Kidney (tissue), 14 donors: ENCODE data around the gene ALDH1B1. TPM values are rescaled to one million over a fixed set of nuclear protein-coding genes. Genes with fewer than 3 reads are reported as not detected.

Experiments
- DNase-seq, 5 donors: peaks; one replicate each; pipeline ENCODE4 v3.0.0-alpha.2; 2013 to 2020
- FAIRE-seq: peaks from 2 replicates; lab custom pipeline; 2012; peaks lifted over from hg19 to GRCh38; lab: Jason Lieb, UNC
- H3K27ac ChIP-seq, 2 donors: one replicate each; pipeline ENCODE4 v1.7.0; 2013; ENCODE audit warnings: low read depth in 2 of 2, low read length in 2 of 2, inconsistent platforms in 1 of 2
- H3K27me3 ChIP-seq: one replicate; pipeline ENCODE4 v1.7.1; 2013; ENCODE audit warnings: low read length, inconsistent platforms; ENCODE audit not compliant: control insufficient read depth, insufficient read depth
- H3K36me3 ChIP-seq, 3 donors: one replicate each; pipeline versions ENCODE4 v1.7.0 to v1.7.1; 2013; ENCODE audit warnings: low read length in 3 of 3, control low read depth in 1 of 3, inconsistent platforms in 1 of 3; ENCODE audit not compliant: insufficient read depth in 3 of 3, control insufficient read depth in 2 of 3
- H3K4me1 ChIP-seq, 3 donors: one replicate each; pipeline versions ENCODE4 v1.7.0 to v1.7.1; 2013; ENCODE audit warnings: low read length in 3 of 3, inconsistent platforms in 1 of 3, low read depth in 1 of 3; ENCODE audit not compliant: control insufficient read depth in 2 of 3, insufficient read depth in 2 of 3
- H3K4me3 ChIP-seq, 3 donors: one replicate each; pipeline versions ENCODE4 v1.7.0 to v1.8.1; 2013; ENCODE audit warnings: low read length in 3 of 3, control low read depth in 1 of 3, inconsistent platforms in 1 of 3
- H3K9ac ChIP-seq, 3 donors: one replicate each; pipeline versions ENCODE4 v1.7.0 to v1.7.1; 2013; ENCODE audit warnings: low read length in 3 of 3, control low read depth in 1 of 3, inconsistent platforms in 1 of 3
- H3K9me3 ChIP-seq, 3 donors: one replicate each; pipeline versions ENCODE4 v1.7.0 to v1.7.1; 2013; ENCODE audit warnings: low read length in 3 of 3, control low read depth in 1 of 3, inconsistent platforms in 1 of 3; ENCODE audit not compliant: control insufficient read depth in 2 of 3, insufficient read depth in 1 of 3
- CTCF ChIP-seq: IDR thresholded peaks from 3 replicates; pipeline ENCODE4 v1.5.1; 2012; ENCODE audit warnings: mild to moderate bottlenecking, moderate library complexity, borderline replicate concordance; ENCODE audit not compliant: insufficient read depth; ENCODE audit errors: extremely low read depth
- intact Hi-C: fragments of 100-400 bp; cut with DNase I; formaldehyde crosslinking; loops from one replicate; pipeline ENCODE4 v1.11.1; 2022
- polyA plus RNA-seq: library from polyadenylated mRNA; stranded (reverse); fragments of 350-450 nt; fragmentation: Illumina TruSeq; extraction: RNeasy Lipid Tissue Mini Kit (QIAGEN cat#74804); gene quantifications from one replicate; pipeline ENCODE4 v1.2.3, GENCODE V29; 2014; ENCODE audit warnings: low read depth, low replicate concordance; ENCODE audit not compliant: insufficient read depth
- total RNA-seq: library from RNA; stranded (reverse); fragmentation: NEBNext Ultra II Directional; extraction: Animal tissue kit (Norgen Biotek cat#: 25700); gene quantifications from one replicate; pipeline ENCODE4 v1.2.1, GENCODE V29; 2021
- donor health status: control.
- donor health status: control.
- donor health status: control.
- donor health status: control.
- donor health status: control.
- donor health status: DM: yes; HTN: yes; CAD: no.
- donor health status: Normal renal cell carcinoma (clear cell type).

Gene ALDH1B1
- total and polyA plus RNA-seq, 2 donors from 2014 or later: 37.7 to 74.7 TPM

- DNase-seq: no peak
These were observed 49.0 kb downstream of the ALDH1B1 start for GRCh38 chr9:38441347-38442085.

GRCh38 chr9:38442473-38443096 lies 50.1 kb downstream of the ALDH1B1 start:
- no peak for TF ChIP-seq CTCF
- H3K9ac ChIP-seq: no peak overlapping the region
- no peaks in the 10 kb centered on the region for H3K4me1 ChIP-seq
- H3K4me3 ChIP-seq: no peak overlapping the region
- no peak overlapping the region for H3K27ac ChIP-seq
- intact Hi-C loops: no loop called here
- H3K27me3 ChIP-seq: no peaks in the 10 kb centered on the region
- H3K36me3 ChIP-seq: no peaks in the 10 kb centered on the region
- FAIRE-seq (no peak), DNase-seq (no peak)
- H3K9me3 ChIP-seq: no peaks in the 10 kb centered on the region

More at GRCh38 chr9:38441347-38442085, 49.0 kb downstream of the ALDH1B1 start:
- H3K4me3 ChIP-seq: no peak overlapping the region
- intact Hi-C loops: no loop called here
- no peak overlapping the region for H3K27ac ChIP-seq
- no peak for FAIRE-seq
- no peaks in the 10 kb centered on the region for H3K36me3 ChIP-seq
- H3K9me3 ChIP-seq: no peaks in the 10 kb centered on the region
- H3K4me1 ChIP-seq: no peaks in the 10 kb centered on the region
- TF ChIP-seq CTCF: no peak
- H3K9ac ChIP-seq: no peak overlapping the region
- no peaks in the 10 kb centered on the region for H3K27me3 ChIP-seq

DNA sequence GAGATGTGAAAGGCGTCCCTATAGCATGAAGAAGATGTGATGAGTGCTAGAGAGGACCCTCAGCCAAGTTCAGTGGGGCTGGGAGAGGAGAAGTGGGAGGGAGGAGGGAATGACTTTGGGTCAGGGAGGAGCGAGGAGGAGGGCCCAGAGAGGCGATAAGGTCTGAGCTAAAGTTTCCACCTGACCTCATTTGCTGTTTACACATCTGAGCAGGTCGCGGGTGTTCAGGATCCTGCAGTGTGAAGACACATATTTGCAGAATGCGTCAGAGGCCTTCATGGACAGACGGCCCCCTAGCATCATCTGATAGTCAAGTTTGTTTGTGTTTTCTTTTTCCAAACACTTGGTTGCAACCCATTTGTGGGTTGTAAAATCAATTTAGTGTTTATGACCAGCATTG lies 50.7 kb downstream of the ALDH1B1 start:
- H3K9me3 ChIP-seq: no peaks in the 10 kb centered on the region
- FAIRE-seq (no peak), DNase-seq (peak in 2 of 5 donors; percentile 32 to 37)
- no peak overlapping the region for H3K9ac ChIP-seq
- H3K4me1 ChIP-seq: no peaks in the 10 kb centered on the region
- H3K27ac ChIP-seq: no peak overlapping the region
- H3K4me3 ChIP-seq: no peak overlapping the region
- H3K27me3 ChIP-seq: no peaks in the 10 kb centered on the region
- intact Hi-C loops: no loop called here
- TF ChIP-seq CTCF: no peak
- no peaks in the 10 kb centered on the region for H3K36me3 ChIP-seq
